ENCODE results near the gene UST.
"Not testable (repeated sequence)": the region's sequence is repeated elsewhere in the genome, so short reads cannot be mapped to it uniquely, and the experiment has no call there.

Gene UST

GRCh38 chr6:148971031-148971927 lies 224.4 kb downstream of the UST start:
- Histone ChIP-seq H2AFZ (ENCODE audit: low read depth) (no peak overlapping the region), H3K4me2 (peak overlapping the region; percentile 58), H3K9ac (no peak overlapping the region), H4K20me1 (ENCODE audit: insufficient read depth) (no peaks in the 10 kb centered on the region), H3K27ac (no peak overlapping the region), H3K4me1 (ENCODE audit: low read depth, poor library complexity, severe bottlenecking) (peaks cover 32% of the 10 kb centered on the region), H3K27me3 (ENCODE audit: insufficient read depth, low read depth) (peaks cover 12% of the 10 kb centered on the region; the same call in 1 of the 2 replicates), H3K4me3 (IDR thresholded peaks at IDR 0.05; ENCODE audit: insufficient read depth, low read depth, low read length) (no peak overlapping the region), H3K79me2 (ENCODE audit: insufficient read depth, low read depth) (no peaks in the 10 kb centered on the region), H3K36me3 (ENCODE audit: insufficient read depth) (no peaks in the 10 kb centered on the region)
- no peak for TF ChIP-seq CTCF (conservative IDR thresholded peaks at IDR 0.05; ENCODE audit: low read depth, low read length)

GRCh38 chr6:148972481-148972880 lies 225.7 kb downstream of the UST start:
- Histone ChIP-seq H3K4me1 (ENCODE audit: low read depth, poor library complexity, severe bottlenecking) (peaks cover 32% of the 10 kb centered on the region), H3K27me3 (ENCODE audit: insufficient read depth, low read depth) (peaks cover 12% of the 10 kb centered on the region; the same call in 1 of the 2 replicates), H3K79me2 (ENCODE audit: insufficient read depth, low read depth) (no peaks in the 10 kb centered on the region), H3K36me3 (ENCODE audit: insufficient read depth) (no peaks in the 10 kb centered on the region), H3K4me2 (peak overlapping the region; percentile 58), H3K27ac (peak overlapping the region; percentile 5; the same call in 1 of the 2 replicates), H3K9ac (no peak overlapping the region), H3K4me3 (IDR thresholded peaks at IDR 0.05; ENCODE audit: insufficient read depth, low read depth, low read length) (no peak overlapping the region), H4K20me1 (ENCODE audit: insufficient read depth) (no peaks in the 10 kb centered on the region), H2AFZ (ENCODE audit: low read depth) (no peak overlapping the region)
- TF ChIP-seq CTCF (conservative IDR thresholded peaks at IDR 0.05; ENCODE audit: low read depth, low read length): no peak

GRCh38 chr6:148973538-148974208 lies 226.8 kb downstream of the UST start:
- H3K27me3 ChIP-seq (ENCODE audit: insufficient read depth, low read depth): peaks cover 9% of the 10 kb centered on the region; the same call in 1 of the 2 replicates
- no peak overlapping the region for H3K9ac ChIP-seq
- H3K36me3 ChIP-seq (ENCODE audit: insufficient read depth): no peaks in the 10 kb centered on the region
- H2AFZ ChIP-seq (ENCODE audit: low read depth): no peak overlapping the region
- H3K27ac ChIP-seq: no peak overlapping the region
- H3K79me2 ChIP-seq (ENCODE audit: insufficient read depth, low read depth): no peaks in the 10 kb centered on the region
- H3K4me3 ChIP-seq (IDR thresholded peaks at IDR 0.05; ENCODE audit: insufficient read depth, low read depth, low read length): no peak overlapping the region
- TF ChIP-seq CTCF (conservative IDR thresholded peaks at IDR 0.05; ENCODE audit: low read depth, low read length): no peak
- no peaks in the 10 kb centered on the region for H4K20me1 ChIP-seq (ENCODE audit: insufficient read depth)
- peak overlapping the region; percentile 58 for H3K4me2 ChIP-seq
- peaks cover 32% of the 10 kb centered on the region for H3K4me1 ChIP-seq (ENCODE audit: low read depth, poor library complexity, severe bottlenecking)

- Histone ChIP-seq H3K4me2 (peak overlapping the region; percentile 58; the same call in 1 of the 2 replicates), H4K20me1 (ENCODE audit: insufficient read depth) (no peaks in the 10 kb centered on the region), H3K4me3 (IDR thresholded peaks at IDR 0.05; ENCODE audit: insufficient read depth, low read depth, low read length) (no peak overlapping the region), H2AFZ (ENCODE audit: low read depth) (no peak overlapping the region), H3K27me3 (ENCODE audit: insufficient read depth, low read depth) (peaks cover 5% of the 10 kb centered on the region; the same call in 1 of the 2 replicates), H3K9ac (no peak overlapping the region), H3K27ac (no peak overlapping the region), H3K79me2 (ENCODE audit: insufficient read depth, low read depth) (no peaks in the 10 kb centered on the region), H3K36me3 (ENCODE audit: insufficient read depth) (no peaks in the 10 kb centered on the region), H3K4me1 (ENCODE audit: low read depth, poor library complexity, severe bottlenecking) (peaks cover 32% of the 10 kb centered on the region)
- TF ChIP-seq CTCF (conservative IDR thresholded peaks at IDR 0.05; ENCODE audit: low read depth, low read length): no peak
These were observed 227.5 kb downstream of the UST start for GRCh38 chr6:148974351-148974750.

GRCh38 chr6:148978298-148978697 lies 231.5 kb downstream of the UST start:
- not testable (repeated sequence) for H3K9ac ChIP-seq; H2AFZ ChIP-seq (ENCODE audit: low read depth); H3K4me3 ChIP-seq (IDR thresholded peaks at IDR 0.05; ENCODE audit: insufficient read depth, low read depth, low read length); H3K27ac ChIP-seq; H4K20me1 ChIP-seq (ENCODE audit: insufficient read depth); H3K79me2 ChIP-seq (ENCODE audit: insufficient read depth, low read depth); H3K36me3 ChIP-seq (ENCODE audit: insufficient read depth); H3K4me2 ChIP-seq; H3K27me3 ChIP-seq (ENCODE audit: insufficient read depth, low read depth)
- H3K4me1 ChIP-seq (ENCODE audit: low read depth, poor library complexity, severe bottlenecking): peaks cover 13% of the 10 kb centered on the region

All from KMS-11 (cell line).